HUDEP-2 (cell line): Measurements from ENCODE around the gene SEMA4C.
A peak's percentile ranks its signal among the peaks of the same experiment; 100 is the strongest.
"Not testable (repeated sequence)": the region's sequence is repeated elsewhere in the genome, so short reads cannot be mapped to it uniquely, and the experiment has no call there.

Source experiments
- DNase-seq, 76 experiments: peaks; one replicate each; lab custom pipeline; 2025; ENCODE audit not compliant: unreplicated experiment in 76 of 76; lab: John Stamatoyannopoulos, UW

Gene SEMA4C

GRCh38 chr2:96898641-96899412 lies 28.9 kb upstream of the SEMA4C start:
- DNase-seq: peak in 1 of 76 experiments; percentile 10

- no peak for DNase-seq
Observed at GRCh38 chr2:96898135-96898505, 28.2 kb upstream of the SEMA4C start.

DNA sequence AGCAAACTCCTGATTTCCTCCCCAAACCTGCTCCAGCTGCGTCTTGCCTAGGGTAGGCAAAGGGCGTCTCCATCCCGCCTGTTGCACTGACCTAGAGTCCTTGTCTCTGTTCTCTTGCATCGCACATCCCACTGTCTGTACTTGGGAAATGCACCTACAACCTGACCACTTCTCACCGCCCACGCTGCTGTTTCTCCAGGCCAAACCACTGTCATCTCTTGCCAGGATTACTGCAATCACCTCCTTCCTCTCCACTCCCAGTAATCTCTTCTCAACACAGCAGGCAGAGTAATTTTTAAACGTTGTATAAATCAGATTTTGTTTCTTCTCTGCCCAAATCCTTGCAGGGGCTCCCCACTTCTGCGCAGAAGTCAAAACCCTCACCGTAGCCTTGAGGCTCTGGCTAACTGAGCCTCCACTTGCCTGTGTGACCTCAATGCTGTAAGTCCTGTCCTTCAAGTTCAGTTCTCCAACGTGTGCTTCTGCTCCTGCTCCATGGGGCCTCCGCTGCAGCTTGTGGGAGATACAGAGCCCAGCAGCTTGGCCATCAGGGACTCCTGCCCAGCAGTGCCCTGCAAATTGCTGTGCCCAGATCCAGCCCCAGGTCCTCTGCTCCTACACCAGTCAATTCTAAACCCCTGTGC lies 27.7 kb upstream of the SEMA4C start:
- DNase-seq: peak in 6 of 76 experiments; percentile 16 to 29 (median 20)

DNA sequence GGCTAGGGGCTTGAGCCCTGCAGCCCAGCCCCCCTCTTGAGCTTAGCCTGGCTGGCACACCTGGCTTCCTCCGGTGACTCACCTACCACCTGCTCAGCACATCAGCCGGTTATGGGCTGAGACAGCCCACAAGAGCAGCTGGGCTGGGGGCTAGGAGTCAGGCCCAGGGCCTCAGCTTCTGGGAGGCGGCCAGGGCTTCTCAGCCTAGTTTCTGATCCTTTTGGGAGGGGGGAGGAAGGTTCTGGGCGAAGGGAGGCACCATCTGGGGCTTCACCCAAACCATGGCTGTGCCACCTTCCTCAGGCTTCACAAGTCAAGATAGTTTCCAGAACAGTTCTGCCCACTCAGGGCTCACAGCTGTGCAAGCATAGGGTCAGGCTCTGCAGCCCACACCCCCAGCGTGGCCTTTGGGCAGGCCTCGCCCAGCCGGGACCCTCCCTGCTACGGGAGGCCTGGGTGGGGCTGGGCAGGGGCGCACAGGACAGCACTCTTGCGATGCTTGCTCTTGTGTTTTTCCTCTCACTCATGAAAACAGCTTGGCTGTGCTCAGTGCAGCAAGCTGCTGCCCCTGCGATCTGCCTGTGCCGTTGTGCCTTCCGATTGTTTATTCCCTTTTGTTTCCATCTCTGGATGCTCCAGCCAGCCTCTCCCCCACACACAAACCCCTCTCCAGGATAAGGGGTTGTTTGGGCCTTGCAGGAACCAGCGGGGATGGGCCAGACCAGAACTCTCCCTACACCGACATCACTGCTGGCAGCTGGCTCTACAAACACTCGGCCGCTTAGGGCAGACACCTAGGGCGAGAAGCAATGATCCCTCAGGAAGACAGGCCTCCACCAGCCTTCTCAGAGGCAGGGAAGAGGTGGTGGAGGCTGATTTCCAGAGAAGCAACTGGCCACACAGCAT lies 26.1 kb upstream of the SEMA4C start:
- peak in 20 of 76 experiments; percentile 15 to 61 (median 37) for DNase-seq

- peak in 72 of 76 experiments; percentile 9 to 87 (median 52) for DNase-seq
Observed at GRCh38 chr2:96895032-96895745, 25.3 kb upstream of the SEMA4C start.

DNA sequence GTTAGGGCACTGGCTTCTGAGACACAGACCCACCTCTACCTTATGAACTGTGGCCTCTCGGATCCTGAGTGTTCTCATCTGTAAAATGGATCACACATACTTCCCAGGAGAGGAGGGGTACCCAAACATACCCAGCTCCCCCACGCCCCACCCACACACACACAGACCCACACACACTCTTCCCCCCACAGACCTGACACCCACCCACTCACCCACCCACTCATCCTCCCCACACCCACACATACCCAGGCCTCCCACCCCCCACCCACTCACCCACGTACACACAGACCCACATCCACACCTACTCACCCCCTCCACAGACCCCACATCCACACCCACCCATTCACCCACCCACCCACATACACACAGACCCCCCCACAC lies 24.3 kb upstream of the SEMA4C start:
- no peak for DNase-seq

- DNase-seq: peak in 4 of 76 experiments; percentile 13 to 34 (median 28)
Observed at GRCh38 chr2:96893289-96894150, 23.6 kb upstream of the SEMA4C start.

- DNase-seq: no peak
Observed at GRCh38 chr2:96891591-96892333, 21.9 kb upstream of the SEMA4C start.

GRCh38 chr2:96890726-96891385 lies 21.0 kb upstream of the SEMA4C start:
- DNase-seq: peak in 1 of 76 experiments; percentile 16

DNA sequence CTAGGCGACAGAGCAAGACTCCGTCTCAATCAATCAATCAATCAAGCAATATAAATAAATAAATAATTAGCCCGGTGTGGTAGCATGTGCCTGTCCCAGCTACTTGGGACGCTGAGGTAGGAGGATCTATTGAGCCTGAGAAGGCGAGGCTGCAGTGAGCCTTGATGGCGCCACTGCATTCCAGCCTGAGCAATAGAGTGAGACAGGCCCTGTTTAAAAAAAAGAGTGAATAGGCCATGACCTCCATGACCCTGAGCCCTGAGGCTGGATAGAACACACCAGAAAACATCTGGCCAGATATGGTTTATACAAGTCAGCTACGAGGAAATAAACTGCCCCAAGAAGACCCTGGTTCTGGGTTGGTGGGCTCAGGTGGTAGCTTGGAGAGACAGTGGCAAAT lies 20.4 kb upstream of the SEMA4C start:
- no peak for DNase-seq

DNA sequence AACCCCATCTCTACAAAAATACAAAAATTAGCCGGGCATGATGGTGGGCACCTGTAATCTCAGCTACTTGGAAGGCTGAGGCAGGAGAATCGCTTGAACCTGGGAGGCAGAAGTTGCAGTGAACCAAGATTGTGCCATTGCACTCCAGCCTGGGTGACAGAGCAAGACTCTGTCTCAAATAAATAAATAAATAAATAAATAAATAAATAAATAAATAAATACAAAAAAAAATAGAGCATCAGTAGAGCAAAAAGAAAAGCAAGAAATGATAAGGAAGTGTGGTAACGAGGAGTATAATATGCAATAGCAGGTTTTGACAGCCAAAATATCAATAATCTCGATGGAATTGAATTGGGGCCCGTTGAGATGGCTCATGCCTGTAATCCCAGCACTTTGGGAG lies 19.6 kb upstream of the SEMA4C start:
- not testable (repeated sequence) for DNase-seq

DNA sequence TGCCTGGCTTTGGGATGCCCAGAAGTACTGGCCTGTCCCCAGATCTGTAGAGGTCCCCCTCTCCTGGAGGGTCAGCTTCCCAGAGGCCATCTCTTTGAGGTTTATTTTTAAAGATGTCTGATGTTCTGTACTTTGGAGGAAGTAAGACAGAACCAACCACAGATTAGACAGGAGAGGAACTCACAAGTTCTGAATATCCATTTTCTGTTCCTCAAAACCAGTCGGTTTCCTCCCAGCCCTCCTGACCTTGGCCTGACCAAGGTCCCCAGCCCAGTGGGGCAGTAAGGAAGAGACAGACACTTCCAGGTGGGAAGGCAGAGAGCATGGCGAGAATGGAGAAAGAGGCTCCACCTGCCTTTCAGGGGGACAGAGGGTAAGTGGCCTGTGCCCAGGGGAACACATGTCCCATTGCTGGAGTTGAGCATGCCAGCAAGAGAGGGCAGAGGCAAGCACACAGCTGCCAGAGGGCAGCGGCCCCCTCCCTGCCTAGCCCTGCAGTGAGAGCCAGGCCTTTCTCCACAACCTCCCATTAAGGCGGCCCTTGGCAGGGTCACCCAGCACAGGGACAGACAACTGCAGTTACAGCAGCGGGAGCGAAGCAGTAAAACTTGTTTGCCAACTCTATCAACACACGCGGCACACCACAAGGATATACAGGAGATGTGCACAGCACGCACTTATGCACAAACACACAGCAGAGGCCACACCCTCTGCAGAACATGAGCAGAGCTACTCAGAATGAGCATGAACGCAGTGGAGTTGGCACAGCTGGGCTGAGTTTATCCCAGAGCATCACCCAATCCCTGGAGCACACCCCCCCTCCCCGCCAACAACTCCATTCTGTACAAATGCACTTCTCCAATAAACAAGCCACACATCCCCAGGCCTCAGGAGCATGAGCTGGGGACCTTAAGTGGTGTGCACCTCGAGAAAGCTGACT lies 18.5 kb upstream of the SEMA4C start:
- DNase-seq: no peak

- DNase-seq: no peak
Observed at GRCh38 chr2:96887493-96888012, 17.7 kb upstream of the SEMA4C start.

DNA sequence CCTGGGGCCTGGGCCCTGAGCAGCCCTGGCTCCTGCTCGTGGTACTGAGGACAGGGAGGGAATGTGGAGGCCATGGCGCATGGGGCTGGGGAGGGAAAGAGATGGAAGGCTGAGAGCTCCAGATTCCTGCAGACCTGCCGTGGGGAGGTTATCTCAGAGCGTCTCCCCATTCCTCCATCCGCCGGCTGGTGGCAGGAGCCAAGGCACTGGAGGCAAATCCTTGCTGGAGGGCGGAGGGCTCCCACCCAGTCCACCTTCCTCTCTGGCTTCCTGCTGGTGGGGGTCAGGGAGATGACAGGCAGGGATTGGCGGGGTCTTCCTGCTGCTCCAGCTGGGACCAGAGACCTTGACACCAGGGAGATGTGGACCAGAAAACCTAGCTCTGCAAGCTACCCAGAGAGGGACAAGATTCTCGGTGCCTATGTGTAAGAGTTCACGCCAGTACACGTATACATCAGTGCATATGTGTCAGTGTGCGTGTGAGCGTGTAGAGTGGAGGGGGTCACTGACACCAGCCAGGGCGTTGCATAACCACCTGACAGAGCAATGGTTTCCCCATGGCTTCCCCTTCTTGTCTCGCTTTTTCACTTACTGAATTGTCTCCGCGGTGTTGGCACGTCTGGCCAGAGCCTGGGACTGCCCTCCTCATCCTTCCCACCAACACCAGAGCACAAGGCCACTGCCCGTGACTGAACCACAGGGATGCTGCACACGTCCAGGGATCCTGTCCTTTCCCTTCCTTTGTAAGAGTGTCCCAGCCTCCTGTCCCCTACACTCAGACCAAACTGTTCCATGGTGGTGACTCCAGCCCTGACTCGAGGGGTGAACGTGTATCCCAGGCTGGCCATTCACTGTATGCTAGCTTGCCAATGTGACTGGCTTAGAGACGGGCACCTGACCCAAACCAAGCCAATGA lies 15.8 kb upstream of the SEMA4C start:
- DNase-seq: no peak

- no peak for DNase-seq
Observed at GRCh38 chr2:96884299-96885094, 14.6 kb upstream of the SEMA4C start.
